CD4-positive, alpha-beta memory T cell (primary cell): ENCODE data around the gene HTRA2. TPM values are rescaled to one million over a fixed set of nuclear protein-coding genes. Genes with fewer than 3 reads are reported as not detected.

ENCODE experiments used
- CTCF ChIA-PET: fragments of 350-600 bp; sonication (Branson Sonifier 250); formaldehyde crosslinking; loops from one replicate; lab custom pipeline; 2021; ENCODE audit warnings: inconsistent platforms; ENCODE audit not compliant: partially characterized antibody; lab: Charles Lee
- POLR2A ChIA-PET: fragments of 350-600 bp; sonication (Branson Sonifier 250); formaldehyde crosslinking; loops from one replicate; lab custom pipeline; 2021; ENCODE audit not compliant: partially characterized antibody; lab: Charles Lee
- DNase-seq, 5 donors: peaks; one replicate each; pipeline versions ENCODE4 v3.0.0 to v3.0.0-alpha.2; 2020 to 2022; ENCODE audit warnings: mixed read lengths in 1 of 5
- H3K27ac ChIP-seq: one replicate; pipeline ENCODE4 v1.7.0; 2013; ENCODE audit warnings: low read depth, low read length
- H3K27me3 ChIP-seq: 2 replicates; pipeline ENCODE4 v1.7.0; 2013; ENCODE audit warnings: mild to moderate bottlenecking, low read length, moderate library complexity; ENCODE audit not compliant: insufficient read depth
- H3K36me3 ChIP-seq: 2 replicates; pipeline ENCODE4 v1.7.0; 2013; ENCODE audit warnings: mild to moderate bottlenecking, low read length, moderate library complexity; ENCODE audit not compliant: insufficient read depth
- H3K4me1 ChIP-seq: 2 replicates; pipeline ENCODE4 v1.7.0; 2013; ENCODE audit warnings: mild to moderate bottlenecking, low read length, moderate library complexity; ENCODE audit not compliant: insufficient read depth
- H3K4me3 ChIP-seq, 2 donors: one replicate each; pipeline ENCODE4 v1.7.0; 2013; ENCODE audit warnings: low read length in 2 of 2, mild to moderate bottlenecking in 1 of 2
- H3K9me3 ChIP-seq, 2 donors: one replicate each; pipeline ENCODE4 v1.7.0; 2013; ENCODE audit warnings: low read length in 2 of 2, control low read depth in 1 of 2; ENCODE audit not compliant: control insufficient read depth in 1 of 2
- H3K27ac Mint-ChIP-seq, 7 donors: one replicate each; pipeline ENCODE4 v1.8.0; 2020 to 2021; ENCODE audit warnings: mixed read lengths in 7 of 7, mild to moderate bottlenecking in 6 of 7, inconsistent platforms in 3 of 7, moderate library complexity in 3 of 7
- H3K27me3 Mint-ChIP-seq, 2 donors: one replicate each; pipeline ENCODE4 v1.8.0; 2020 to 2021; ENCODE audit warnings: mixed read lengths in 2 of 2
- H3K36me3 Mint-ChIP-seq, 2 donors: one replicate each; pipeline ENCODE4 v1.8.0; 2020 to 2021; ENCODE audit warnings: mixed read lengths in 2 of 2, inconsistent platforms in 1 of 2, mild to moderate bottlenecking in 1 of 2
- H3K4me1 Mint-ChIP-seq, 4 donors: one replicate each; pipeline ENCODE4 v1.8.0; 2020 to 2021; ENCODE audit warnings: mixed read lengths in 4 of 4, mild to moderate bottlenecking in 1 of 4
- H3K4me3 Mint-ChIP-seq, 8 donors: one replicate each; pipeline ENCODE4 v1.8.0; 2020 to 2021; ENCODE audit warnings: mixed read lengths in 8 of 8, mild to moderate bottlenecking in 7 of 8, moderate library complexity in 6 of 8, inconsistent platforms in 3 of 8
- H3K9me3 Mint-ChIP-seq, 8 donors: one replicate each; pipeline ENCODE4 v1.8.0; 2020 to 2021; ENCODE audit warnings: mixed read lengths in 8 of 8, mild to moderate bottlenecking in 5 of 8, inconsistent platforms in 3 of 8, moderate library complexity in 1 of 8
- intact Hi-C: fragments of 100-400 bp; cut with micrococcal nuclease; formaldehyde crosslinking; loops from one replicate; pipeline ENCODE4 v1.15.1; 2023
- polyA plus RNA-seq, 2 donors: library from polyadenylated mRNA; unstranded; fragments of 300-500 nt; fragmentation: Illumina TruSeq; gene quantifications; one replicate each; pipeline ENCODE4 v1.2.3, GENCODE V29; 2021
- total RNA-seq, 2 experiments: library from RNA; stranded (reverse); gene quantifications; one replicate each; pipeline ENCODE4 v1.2.3, GENCODE V29; 2021

Gene HTRA2
- total and polyA plus RNA-seq, 4 experiments from 2014 or later = 22.0 to 41.1 (median 32.8) TPM

DNA sequence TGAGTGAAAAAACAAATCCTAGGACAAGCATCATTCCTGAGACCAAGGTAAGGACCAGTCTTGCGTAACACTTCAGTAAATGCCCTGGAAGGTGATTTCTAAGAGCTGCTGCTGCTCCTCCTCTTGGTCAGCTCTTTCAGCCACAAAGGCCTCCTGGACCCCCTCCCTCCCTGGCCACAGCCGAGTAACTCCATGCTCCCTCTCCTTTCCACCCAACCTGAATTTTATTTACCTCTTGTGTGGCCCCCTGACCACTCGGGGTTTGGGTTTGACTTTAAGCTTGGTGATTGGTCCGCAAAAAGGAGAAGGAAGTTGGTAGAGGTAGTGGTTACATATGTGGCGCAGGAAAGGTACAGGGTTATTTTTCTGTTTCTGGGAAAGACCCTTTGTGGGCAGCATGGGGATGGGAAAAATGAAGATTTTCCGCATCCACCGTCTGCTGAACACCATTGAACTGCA is 9.2 kb downstream of the HTRA2 start:
- H3K9me3 ChIP-seq = no peaks in the 10 kb centered on the region
- no peaks in the 10 kb centered on the region for H3K36me3 ChIP-seq
- no peaks in the 10 kb centered on the region for H3K27me3 ChIP-seq
- intact Hi-C loops = no loop called here
- no peak overlapping the region for H3K27ac Mint-ChIP-seq
- H3K4me1 ChIP-seq = no peaks in the 10 kb centered on the region
- no peaks in the 10 kb centered on the region for H3K9me3 Mint-ChIP-seq
- peaks cover 0 to 1% (median 0%) of the 10 kb centered on the region in 4 donors for H3K4me1 Mint-ChIP-seq
- no peak overlapping the region for H3K27ac ChIP-seq
- H3K36me3 Mint-ChIP-seq = no peaks in the 10 kb centered on the region
- no peak overlapping the region for H3K4me3 Mint-ChIP-seq
- DNase-seq = no peak
- ChIA-PET POLR2A (interaction anchor here (0.9 to 1.4 kb wide), 2 partner anchors 9 kb away, joined by 3 to 6 read pairs; partner anchors contain the start of genes AUP1 and HTRA2), CTCF (interaction anchor here (1.2 kb wide), 1 partner anchor 289 kb away, joined by 6 read pairs; no protein-coding TSS in a partner anchor)
- peaks cover 23 to 29% of the 10 kb centered on the region in 2 donors for H3K27me3 Mint-ChIP-seq
- H3K4me3 ChIP-seq = no peak overlapping the region

- Histone ChIP-seq H3K36me3 (no peaks in the 10 kb centered on the region), H3K4me3 (no peak overlapping the region), H3K27me3 (no peaks in the 10 kb centered on the region), H3K27ac (no peak overlapping the region), H3K9me3 (no peaks in the 10 kb centered on the region), H3K4me1 (no peaks in the 10 kb centered on the region)
- DNase-seq = no peak
- Mint-ChIP-seq H3K36me3 (no peaks in the 10 kb centered on the region), H3K9me3 (no peaks in the 10 kb centered on the region), H3K4me3 (no peak overlapping the region), H3K27me3 (peaks cover 23 to 37% of the 10 kb centered on the region in 2 donors), H3K4me1 (peaks cover 0 to 1% (median 0%) of the 10 kb centered on the region in 4 donors), H3K27ac (no peak overlapping the region)
- intact Hi-C loops = no loop called here
- ChIA-PET POLR2A (interaction anchor here (1.1 kb wide), 1 partner anchor 57 kb away, joined by 3 read pairs; the partner anchor contains the start of genes CCDC142 and TTC31), CTCF (no interaction called here)
Measured at GRCh38 chr2:74540291-74540690, 10.6 kb downstream of the HTRA2 start.

- H3K27me3 ChIP-seq = peaks cover 6% of the 10 kb centered on the region
- no peak overlapping the region for H3K27ac ChIP-seq
- no peaks in the 10 kb centered on the region for H3K4me1 ChIP-seq
- DNase-seq = no peak
- intact Hi-C loops = no loop called here
- H3K9me3 ChIP-seq = no peaks in the 10 kb centered on the region
- no peaks in the 10 kb centered on the region for H3K36me3 ChIP-seq
- no peaks in the 10 kb centered on the region for H3K9me3 Mint-ChIP-seq
- ChIA-PET CTCF (no interaction called here), POLR2A (no interaction called here)
- H3K27me3 Mint-ChIP-seq = peaks cover 26 to 40% of the 10 kb centered on the region in 2 donors
- H3K4me3 ChIP-seq = no peak overlapping the region
- no peaks in the 10 kb centered on the region for H3K36me3 Mint-ChIP-seq
- no peak overlapping the region for H3K4me3 Mint-ChIP-seq
- peaks cover 0 to 2% (median under 1%) of the 10 kb centered on the region in 4 donors for H3K4me1 Mint-ChIP-seq
- no peak overlapping the region for H3K27ac Mint-ChIP-seq
Measured at GRCh38 chr2:74542978-74543377, 13.2 kb downstream of the HTRA2 start.

DNA sequence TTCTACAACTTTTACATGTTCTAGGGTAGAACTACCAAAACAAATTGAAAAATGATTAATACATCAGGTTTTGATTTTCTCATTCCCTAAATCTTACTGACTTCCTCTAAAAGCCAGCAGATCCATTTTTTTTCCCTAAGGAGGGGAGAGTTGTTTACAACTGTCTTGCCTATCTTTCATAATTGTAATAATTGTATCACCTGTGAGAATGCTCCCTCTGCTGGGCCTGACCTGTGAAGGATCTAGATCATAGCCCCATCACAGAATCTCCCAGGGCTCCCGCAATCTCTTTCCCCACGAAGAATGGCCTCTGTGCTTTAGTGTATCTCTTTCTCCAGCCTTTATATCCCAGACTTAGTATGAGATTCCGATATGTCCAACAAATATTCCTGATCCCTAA is 14.9 kb downstream of the HTRA2 start:
- Histone ChIP-seq H3K27me3 (peaks cover 20% of the 10 kb centered on the region), H3K4me1 (peaks cover 12% of the 10 kb centered on the region), H3K27ac (no peak overlapping the region), H3K9me3 (no peaks in the 10 kb centered on the region), H3K36me3 (no peaks in the 10 kb centered on the region), H3K4me3 (no peak overlapping the region)
- no peak overlapping the region for H3K4me3 Mint-ChIP-seq
- peaks cover 26 to 36% of the 10 kb centered on the region in 2 donors for H3K27me3 Mint-ChIP-seq
- no peak for DNase-seq
- no peaks in the 10 kb centered on the region for H3K36me3 Mint-ChIP-seq
- no peaks in the 10 kb centered on the region for H3K9me3 Mint-ChIP-seq
- ChIA-PET CTCF (interaction anchor here (0.8 to 3.2 kb wide), 10 partner anchors 10 to 722 kb away, joined by 3 to 11 read pairs (median 3); partner anchors contain the start of genes CCDC142, HTRA2 and TTC31), POLR2A (interaction anchor here (1.2 to 1.3 kb wide), 2 partner anchors 15 to 87 kb away, joined by 4 read pairs; partner anchors contain the start of genes AUP1, HTRA2 and WBP1)
- no peak overlapping the region for H3K27ac Mint-ChIP-seq
- H3K4me1 Mint-ChIP-seq = peaks cover 3 to 12% (median 6%) of the 10 kb centered on the region in 4 donors
- intact Hi-C loops = loop anchor here (1.0 kb wide), 1 partner anchor 61 kb away; the partner anchor contains the start of gene TTC31

DNA sequence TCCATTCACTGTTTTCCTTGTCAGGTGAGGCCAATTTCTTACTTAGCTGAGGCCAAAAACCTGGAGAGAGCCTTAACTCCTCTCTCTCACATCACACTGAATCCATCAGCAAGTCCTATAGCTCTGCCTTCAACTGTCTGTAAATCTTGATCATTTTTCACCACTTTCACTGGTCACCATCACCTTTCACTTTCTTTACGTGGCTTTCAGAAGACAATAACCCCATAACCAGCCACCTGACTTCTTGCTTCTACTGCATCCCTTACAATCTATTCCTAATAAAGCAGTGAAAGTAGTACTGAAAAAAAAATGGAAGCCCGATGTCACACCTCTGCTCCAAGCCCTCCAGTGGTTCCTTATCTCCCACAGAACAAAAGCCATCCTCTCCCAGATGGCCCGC is 16.3 kb downstream of the HTRA2 start:
- ChIA-PET CTCF (interaction anchor here (0.9 to 3.2 kb wide), 4 partner anchors 16 to 211 kb away, joined by 3 to 11 read pairs (median 3); partner anchors contain the start of genes CCDC142, HTRA2 and TTC31), POLR2A (no interaction called here)
- intact Hi-C loops = no loop called here

GRCh38 chr2:74548285-74548899 is 18.7 kb downstream of the HTRA2 start:
- ChIA-PET POLR2A (no interaction called here), CTCF (interaction anchor here (1.0 kb wide), 1 partner anchor 15 kb away, joined by 3 read pairs; no protein-coding TSS in a partner anchor)
- no peak overlapping the region for H3K27ac ChIP-seq
- peaks cover 7 to 19% (median 12%) of the 10 kb centered on the region in 4 donors for H3K4me1 Mint-ChIP-seq
- no peaks in the 10 kb centered on the region for H3K9me3 Mint-ChIP-seq
- peak overlapping the region; percentile 50 to 85 (median 74) for H3K4me3 Mint-ChIP-seq
- no peaks in the 10 kb centered on the region for H3K36me3 Mint-ChIP-seq
- H3K27me3 Mint-ChIP-seq = peaks cover 26 to 46% of the 10 kb centered on the region in 2 donors
- H3K36me3 ChIP-seq = no peaks in the 10 kb centered on the region
- H3K4me3 ChIP-seq = no peak overlapping the region
- H3K9me3 ChIP-seq = no peaks in the 10 kb centered on the region
- H3K4me1 ChIP-seq = peaks cover 13% of the 10 kb centered on the region
- DNase-seq = no peak
- H3K27me3 ChIP-seq = peaks cover 30% of the 10 kb centered on the region
- intact Hi-C loops = no loop called here
- H3K27ac Mint-ChIP-seq = no peak overlapping the region

More for the DNA sequence above, 16.3 kb downstream of the HTRA2 start:
- H3K27ac ChIP-seq = no peak overlapping the region
- no peaks in the 10 kb centered on the region for H3K9me3 ChIP-seq
- Mint-ChIP-seq H3K27me3 (peaks cover 32 to 43% of the 10 kb centered on the region in 2 donors), H3K27ac (no peak overlapping the region), H3K9me3 (no peaks in the 10 kb centered on the region), H3K4me3 (no peak overlapping the region), H3K36me3 (no peaks in the 10 kb centered on the region), H3K4me1 (peaks cover 3 to 13% (median 10%) of the 10 kb centered on the region in 4 donors)
- H3K4me1 ChIP-seq = peaks cover 13% of the 10 kb centered on the region
- no peak for DNase-seq
- no peak overlapping the region for H3K4me3 ChIP-seq
- no peaks in the 10 kb centered on the region for H3K36me3 ChIP-seq
- H3K27me3 ChIP-seq = peaks cover 30% of the 10 kb centered on the region
